Upper lobe of right lung (tissue), 1 donor: ENCODE results near the gene TIMM10. TPM values are rescaled to one million over a fixed set of nuclear protein-coding genes. Genes with fewer than 3 reads are reported as not detected.
A peak's percentile ranks its signal among the peaks of the same experiment; 100 is the strongest.
"Not testable (repeated sequence)": the region's sequence is repeated elsewhere in the genome, so short reads cannot be mapped to it uniquely, and the experiment has no call there.

Experiments
- ATAC-seq: fragments of 200-7000 bp; cut with Tn5 transposase; one replicate; pipeline ENCODE4 v1.9.1; 2020; ENCODE audit warnings: mild to moderate bottlenecking, moderate library complexity
- DNase-seq: peaks from one replicate; pipeline ENCODE4 v3.0.0-alpha.2; 2020
- H3K27ac ChIP-seq: fragments of 200-600 bp; one replicate; pipeline ENCODE4 v1.8.0; 2022
- H3K27me3 ChIP-seq: fragments of 200-600 bp; one replicate; pipeline ENCODE4 v1.8.0; 2022; ENCODE audit warnings: mild to moderate bottlenecking
- H3K36me3 ChIP-seq: fragments of 200-600 bp; one replicate; pipeline ENCODE4 v1.8.0; 2022
- H3K4me1 ChIP-seq: fragments of 200-600 bp; one replicate; pipeline ENCODE4 v1.8.0; 2022
- H3K4me3 ChIP-seq: fragments of 200-600 bp; one replicate; pipeline ENCODE4 v1.8.0; 2022; ENCODE audit warnings: mild to moderate bottlenecking
- H3K9me3 ChIP-seq: fragments of 200-600 bp; one replicate; pipeline ENCODE4 v1.8.0; 2022
- intact Hi-C: fragments of 100-400 bp; cut with DNase I; formaldehyde crosslinking; loops from one replicate; pipeline ENCODE4 v1.11.0; 2022
- total RNA-seq: library from RNA; stranded (reverse); fragmentation: NEBNext Ultra II Directional; extraction: Animal tissue kit (Norgen Biotek cat#: 25700); gene quantifications from one replicate; pipeline ENCODE4 v1.2.1, GENCODE V29; 2021
- TF ChIP-seq, protein P1 (sequence below): fragments of 200-600 bp; IDR thresholded peaks from one replicate; pipeline ENCODE4 v1.8.0; 2022; ENCODE audit warnings: antibody characterized with exemption
- donor health status: DM: no; HTN: yes; CAD: no; lungs with severe emphysema.

Gene TIMM10
- total RNA-seq, 1 donor from 2014 or later = 34.7 TPM

- TF ChIP-seq, protein P1, sequence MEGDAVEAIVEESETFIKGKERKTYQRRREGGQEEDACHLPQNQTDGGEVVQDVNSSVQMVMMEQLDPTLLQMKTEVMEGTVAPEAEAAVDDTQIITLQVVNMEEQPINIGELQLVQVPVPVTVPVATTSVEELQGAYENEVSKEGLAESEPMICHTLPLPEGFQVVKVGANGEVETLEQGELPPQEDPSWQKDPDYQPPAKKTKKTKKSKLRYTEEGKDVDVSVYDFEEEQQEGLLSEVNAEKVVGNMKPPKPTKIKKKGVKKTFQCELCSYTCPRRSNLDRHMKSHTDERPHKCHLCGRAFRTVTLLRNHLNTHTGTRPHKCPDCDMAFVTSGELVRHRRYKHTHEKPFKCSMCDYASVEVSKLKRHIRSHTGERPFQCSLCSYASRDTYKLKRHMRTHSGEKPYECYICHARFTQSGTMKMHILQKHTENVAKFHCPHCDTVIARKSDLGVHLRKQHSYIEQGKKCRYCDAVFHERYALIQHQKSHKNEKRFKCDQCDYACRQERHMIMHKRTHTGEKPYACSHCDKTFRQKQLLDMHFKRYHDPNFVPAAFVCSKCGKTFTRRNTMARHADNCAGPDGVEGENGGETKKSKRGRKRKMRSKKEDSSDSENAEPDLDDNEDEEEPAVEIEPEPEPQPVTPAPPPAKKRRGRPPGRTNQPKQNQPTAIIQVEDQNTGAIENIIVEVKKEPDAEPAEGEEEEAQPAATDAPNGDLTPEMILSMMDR = no peak
- no peak overlapping the region for H3K27ac ChIP-seq
- no peaks in the 10 kb centered on the region for H3K27me3 ChIP-seq
- no peaks in the 10 kb centered on the region for H3K36me3 ChIP-seq
- no peak for DNase-seq
- no peaks in the 10 kb centered on the region for H3K9me3 ChIP-seq
- no peaks in the 10 kb centered on the region for H3K4me1 ChIP-seq
- H3K4me3 ChIP-seq = no peak overlapping the region
- ATAC-seq = no peak
- intact Hi-C loops = no loop called here
Observed at GRCh38 chr11:57539342-57539741, 8.8 kb upstream of the TIMM10 start.

DNA sequence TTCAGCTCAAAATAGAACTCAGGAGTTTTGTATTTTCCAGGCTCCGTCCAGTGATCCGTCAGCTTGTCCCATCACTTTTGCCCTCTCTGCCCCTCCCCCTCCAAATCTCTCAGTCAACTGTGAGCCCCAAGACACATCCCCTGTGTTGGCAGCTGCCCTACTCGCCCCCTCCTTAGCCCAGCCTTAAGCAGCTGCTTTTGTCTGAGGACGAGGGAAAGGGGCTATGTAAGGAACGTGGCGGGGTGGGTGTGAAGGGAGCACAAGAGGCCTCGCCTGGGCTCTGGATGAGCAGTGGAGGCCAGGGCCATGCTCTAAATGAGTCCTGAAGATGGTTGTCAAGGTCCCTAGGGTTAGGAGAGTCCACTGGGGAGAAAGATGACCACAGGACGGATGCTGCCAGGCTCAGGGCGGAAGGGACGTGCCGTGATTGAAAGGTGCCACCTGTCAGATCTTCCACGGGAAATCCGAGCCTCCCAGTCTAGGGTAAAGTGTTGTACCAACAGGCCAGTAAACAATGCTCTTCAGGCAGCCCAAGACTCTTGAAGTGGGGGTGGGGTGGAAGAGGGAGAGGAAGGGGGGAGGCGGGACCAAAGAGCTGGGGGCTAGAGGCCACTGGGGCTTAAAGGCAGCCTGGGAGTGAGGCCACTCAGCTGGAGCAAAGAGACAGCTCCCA lies 6.5 kb upstream of the TIMM10 start, which contains the start of gene SMTNL1:
Gene SMTNL1 (plus strand): TSS at position 649 of the 673 bp plus-strand sequence. CDS start 5,048 bp downstream, outside the sequence.
- TF ChIP-seq, protein P1 = no peak
- DNase-seq (no peak), ATAC-seq (peak; percentile 6)
- Histone ChIP-seq H3K27ac (no peak within 1 kb of the TSS), H3K4me3 (no peak within 1 kb of the TSS), H3K27me3 (no peaks in the 10 kb centered on the region), H3K9me3 (no peaks in the 10 kb centered on the region), H3K4me1 (no peaks in the 10 kb centered on the region), H3K36me3 (no peaks in the 10 kb centered on the region)
- intact Hi-C loops = no loop called here

- intact Hi-C loops, H3K4me3 ChIP-seq, DNase-seq, H3K27me3 ChIP-seq, H3K36me3 ChIP-seq, H3K9me3 ChIP-seq, H3K27ac ChIP-seq, ATAC-seq: not testable (repeated sequence)
- H3K4me1 ChIP-seq = peaks cover 12% of the 10 kb centered on the region
Observed at GRCh38 chr11:57534449-57534848, 3.9 kb upstream of the TIMM10 start.

GRCh38 chr11:57530215-57530595 lies 349 bp downstream of the TIMM10 start:
- H3K9me3 ChIP-seq = no peaks in the 10 kb centered on the region
- H3K36me3 ChIP-seq = peaks cover 16% of the 10 kb centered on the region
- TF ChIP-seq, protein P1 = no peak
- ATAC-seq = no peak
- no peaks in the 10 kb centered on the region for H3K27me3 ChIP-seq
- H3K4me3 ChIP-seq = peak overlapping the region; percentile 94
- intact Hi-C loops = no loop called here
- H3K27ac ChIP-seq = peak overlapping the region; percentile 79
- peaks cover 15% of the 10 kb centered on the region for H3K4me1 ChIP-seq
- DNase-seq = no peak

- intact Hi-C loops = loop anchor here (5.0 kb wide), 1 partner anchor 37 kb away; no protein-coding TSS in a partner anchor
- Histone ChIP-seq H3K27ac (no peak overlapping the region), H3K4me3 (no peak overlapping the region), H3K36me3 (peaks cover 16% of the 10 kb centered on the region), H3K27me3 (no peaks in the 10 kb centered on the region), H3K4me1 (peaks cover 15% of the 10 kb centered on the region), H3K9me3 (no peaks in the 10 kb centered on the region)
- TF ChIP-seq, protein P1 = no peak
- no peak for DNase-seq
- ATAC-seq = no peak
Observed at GRCh38 chr11:57529012-57529411, 1.5 kb downstream of the TIMM10 start.

GRCh38 chr11:57527056-57527631 lies 3.4 kb downstream of the TIMM10 start:
- no peak overlapping the region for H3K4me3 ChIP-seq
- H3K27me3 ChIP-seq = no peaks in the 10 kb centered on the region
- DNase-seq (no peak), ATAC-seq (peak; percentile 45)
- H3K27ac ChIP-seq = no peak overlapping the region
- TF ChIP-seq, protein P1 = peak; percentile 95
- H3K9me3 ChIP-seq = no peaks in the 10 kb centered on the region
- peaks cover 16% of the 10 kb centered on the region for H3K36me3 ChIP-seq
- intact Hi-C loops = loop anchor here (5.0 kb wide), 1 partner anchor 35 kb away; no protein-coding TSS in a partner anchor
- peaks cover 15% of the 10 kb centered on the region for H3K4me1 ChIP-seq
